Ramos (cell line): ENCODE measurements around the gene FOXD3.

Source experiments
- in situ Hi-C: fragments of 300-500 bp; cut with MboI; formaldehyde crosslinking; loops from one replicate; pipeline ENCODE4 v1.14.3; 2022; ENCODE audit warnings: low sequenced_read_pairs; ENCODE audit not compliant: unreplicated experiment

Gene FOXD3

GRCh38 chr1:63320022-63320721 is 2.2 kb upstream of the FOXD3 start:
- in situ Hi-C loops = no loop called here

GRCh38 chr1:63321066-63321784 is 1.1 kb upstream of the FOXD3 start:
- in situ Hi-C loops = no loop called here

GRCh38 chr1:63321785-63322113 is 618 bp upstream of the FOXD3 start:
- in situ Hi-C loops = no loop called here

- in situ Hi-C loops = no loop called here
Measured at GRCh38 chr1:63322944-63323864, 837 bp downstream of the FOXD3 start.

- in situ Hi-C loops = no loop called here
Measured at GRCh38 chr1:63323865-63324778, 1.8 kb downstream of the FOXD3 start.

GRCh38 chr1:63324779-63325119 is 2.4 kb downstream of the FOXD3 start:
- in situ Hi-C loops = no loop called here

GRCh38 chr1:63325279-63325985 is 3.1 kb downstream of the FOXD3 start:
- in situ Hi-C loops = no loop called here

- in situ Hi-C loops = no loop called here
Measured at GRCh38 chr1:63326106-63326472, 3.7 kb downstream of the FOXD3 start.

- in situ Hi-C loops = no loop called here
Measured at GRCh38 chr1:63326473-63327380, 4.4 kb downstream of the FOXD3 start.

- in situ Hi-C loops = no loop called here
Measured at GRCh38 chr1:63327417-63328054, 5.2 kb downstream of the FOXD3 start.

- in situ Hi-C loops = no loop called here
Measured at GRCh38 chr1:63328122-63328521, 5.8 kb downstream of the FOXD3 start.

- in situ Hi-C loops = no loop called here
Measured at GRCh38 chr1:63328781-63329180, 6.4 kb downstream of the FOXD3 start.

- in situ Hi-C loops = no loop called here
Measured at GRCh38 chr1:63329621-63330330, 7.4 kb downstream of the FOXD3 start.

- in situ Hi-C loops = no loop called here
Measured at GRCh38 chr1:63330331-63330916, 8.1 kb downstream of the FOXD3 start.

GRCh38 chr1:63342402-63342801 is 20.0 kb downstream of the FOXD3 start:
- in situ Hi-C loops = no loop called here

GRCh38 chr1:63343922-63344321 is 21.6 kb downstream of the FOXD3 start:
- in situ Hi-C loops = no loop called here

- in situ Hi-C loops = no loop called here
Measured at GRCh38 chr1:63350320-63350719, 28.0 kb downstream of the FOXD3 start.
